ENCODE data around the gene SHISA6.

DNA sequence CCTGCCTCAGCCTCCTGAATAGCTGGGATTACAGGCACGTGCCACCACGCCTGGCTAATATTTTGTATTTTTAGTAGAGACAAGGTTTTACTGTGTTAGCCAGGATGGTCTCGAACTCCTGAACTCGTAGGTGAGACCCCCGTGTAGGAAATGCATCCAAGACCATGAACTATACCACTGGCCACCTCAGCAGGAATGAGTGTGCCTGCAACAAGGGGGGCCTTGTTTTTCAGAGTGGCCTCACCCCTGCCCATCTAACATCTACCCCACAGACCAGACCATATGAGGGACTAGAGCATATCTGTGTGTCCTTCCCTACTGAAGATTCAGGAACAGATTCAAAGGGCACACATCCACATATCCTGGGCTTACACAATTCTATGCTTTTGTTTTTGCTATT is 44.9 kb downstream of the SHISA6 start:
- TF ChIP-seq CTCF (IDR thresholded peaks at IDR 0.05) (no peak), EZH2phosphoT487 (IDR thresholded peaks at IDR 0.05) (no peak), EZH2 (IDR thresholded peaks at IDR 0.05) (no peak)
